Endodermal cell (in vitro differentiated cells): ENCODE results near the gene IL17A. TPM values are rescaled to one million over a fixed set of nuclear protein-coding genes. Genes with fewer than 3 reads are reported as not detected.

Source experiments
- DNase-seq: peaks from one replicate; pipeline ENCODE4 v3.0.0-alpha.2; 2017
- H3K27ac ChIP-seq: 2 replicates; pipeline ENCODE4 v1.5.1; 2013; ENCODE audit warnings: mild to moderate bottlenecking, low read depth, low read length, moderate library complexity
- H3K27me3 ChIP-seq: 2 replicates; pipeline ENCODE4 v1.6.1; 2013; ENCODE audit warnings: mild to moderate bottlenecking, low read length, moderate library complexity; ENCODE audit not compliant: insufficient read depth, control insufficient read depth, poor library complexity, severe bottlenecking
- H3K36me3 ChIP-seq: 2 replicates; pipeline ENCODE4 v1.7.0; 2013; ENCODE audit warnings: mild to moderate bottlenecking, low read length, moderate library complexity; ENCODE audit not compliant: control insufficient read depth, insufficient read depth
- H3K4me1 ChIP-seq: one replicate; pipeline ENCODE4 v1.7.0; 2013; ENCODE audit warnings: low read length; ENCODE audit not compliant: control insufficient read depth, insufficient read depth
- H3K4me3 ChIP-seq: 2 replicates; pipeline ENCODE4 v1.5.1; 2013; ENCODE audit warnings: mild to moderate bottlenecking, low read length, moderate library complexity
- H3K9ac ChIP-seq: 2 replicates; pipeline ENCODE4 v1.6.1; 2013; ENCODE audit warnings: mild to moderate bottlenecking, low read length, moderate library complexity; ENCODE audit not compliant: poor library complexity, severe bottlenecking; ENCODE audit errors: extremely low read depth
- H3K9me3 ChIP-seq: 2 replicates; pipeline ENCODE4 v1.6.1; 2013; ENCODE audit warnings: mild to moderate bottlenecking, low read length, moderate library complexity; ENCODE audit not compliant: control insufficient read depth
- H3K27ac Mint-ChIP-seq: 2 replicates; pipeline ENCODE4 v1.8.0; 2020; ENCODE audit warnings: mixed read lengths
- H3K27me3 Mint-ChIP-seq: 2 replicates; pipeline ENCODE4 v1.8.0; 2021; ENCODE audit warnings: mild to moderate bottlenecking, mixed read lengths; ENCODE audit not compliant: insufficient read depth
- H3K36me3 Mint-ChIP-seq: 2 replicates; pipeline ENCODE4 v1.8.0; 2020; ENCODE audit warnings: low read depth, mixed read lengths
- H3K4me1 Mint-ChIP-seq: 2 replicates; pipeline ENCODE4 v1.8.0; 2020; ENCODE audit warnings: mixed read lengths
- H3K4me3 Mint-ChIP-seq: 2 replicates; pipeline ENCODE4 v1.8.0; 2020; ENCODE audit warnings: mild to moderate bottlenecking, moderate library complexity, mixed read lengths
- H3K9me3 Mint-ChIP-seq: 2 replicates; pipeline ENCODE4 v1.8.0; 2020; ENCODE audit warnings: mild to moderate bottlenecking, mixed read lengths
- WGBS, 2 experiments: methylation state at CpG; one replicate each; pipeline versions ENCODE4 v1.1.5 to v1.1.7; 2013; ENCODE audit warnings: missing lambda C conversion rate in 2 of 2, mixed read lengths in 1 of 2; ENCODE audit not compliant: insufficient coverage in 1 of 2, insufficient read length in 1 of 2; 5-methylcytosine and 5-hydroxymethylcytosine counted together
- total RNA-seq, 2 donors: library from RNA; stranded (reverse); fragmentation: NEBNext Ultra II Directional in 1 of 2; extraction: Animal tissue kit (Norgen Biotek cat#: 25700) in 1 of 2; gene quantifications; 2 replicates in 1 of 2; 3 replicates in 1 of 2; pipeline ENCODE4 v1.2.1, GENCODE V29; 2021
- TF ChIP-seq, protein P1 (sequence below): fragments of 200-600 bp; sonication (generic); conservative IDR thresholded peaks from 2 replicates; pipeline ENCODE4 v1.5.0; 2021; ENCODE audit warnings: antibody characterized with exemption, mild to moderate bottlenecking

Gene IL17A
- total RNA-seq, 2 donors from 2014 or later, result not detected

DNA sequence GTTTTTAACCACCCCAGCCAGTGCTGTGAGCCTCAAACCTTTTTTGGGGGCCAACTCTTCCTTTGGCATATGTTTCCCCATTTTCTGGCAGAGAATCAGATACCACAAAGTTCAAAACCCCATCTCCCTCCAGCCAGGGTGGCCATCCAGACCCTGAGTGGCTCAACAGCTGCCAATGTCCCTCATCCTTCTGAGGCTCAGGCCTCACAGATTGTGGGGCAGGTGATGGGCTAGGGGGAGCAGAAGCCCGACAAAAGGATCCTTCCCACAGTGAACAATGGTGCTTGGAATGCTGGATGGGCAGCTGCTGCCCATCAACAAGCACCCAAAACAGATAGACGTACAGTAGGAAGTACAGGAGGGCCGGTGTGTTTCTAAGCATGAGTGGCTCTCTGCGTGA is 42.6 kb upstream of the IL17A start:
- Histone ChIP-seq H3K4me1 (no peaks in the 10 kb centered on the region), H3K9me3 (no peaks in the 10 kb centered on the region), H3K4me3 (no peak overlapping the region), H3K9ac (no peak overlapping the region), H3K36me3 (no peaks in the 10 kb centered on the region), H3K27ac (no peak overlapping the region), H3K27me3 (no peaks in the 10 kb centered on the region)
- H3K9me3 Mint-ChIP-seq, result no peaks in the 10 kb centered on the region
- no peak overlapping the region for H3K27ac Mint-ChIP-seq
- H3K27me3 Mint-ChIP-seq, result peaks cover 7% of the 10 kb centered on the region
- H3K36me3 Mint-ChIP-seq, result no peaks in the 10 kb centered on the region
- no peak for DNase-seq
- no peaks in the 10 kb centered on the region for H3K4me1 Mint-ChIP-seq
- H3K4me3 Mint-ChIP-seq, result no peak overlapping the region
- TF ChIP-seq, protein P1, sequence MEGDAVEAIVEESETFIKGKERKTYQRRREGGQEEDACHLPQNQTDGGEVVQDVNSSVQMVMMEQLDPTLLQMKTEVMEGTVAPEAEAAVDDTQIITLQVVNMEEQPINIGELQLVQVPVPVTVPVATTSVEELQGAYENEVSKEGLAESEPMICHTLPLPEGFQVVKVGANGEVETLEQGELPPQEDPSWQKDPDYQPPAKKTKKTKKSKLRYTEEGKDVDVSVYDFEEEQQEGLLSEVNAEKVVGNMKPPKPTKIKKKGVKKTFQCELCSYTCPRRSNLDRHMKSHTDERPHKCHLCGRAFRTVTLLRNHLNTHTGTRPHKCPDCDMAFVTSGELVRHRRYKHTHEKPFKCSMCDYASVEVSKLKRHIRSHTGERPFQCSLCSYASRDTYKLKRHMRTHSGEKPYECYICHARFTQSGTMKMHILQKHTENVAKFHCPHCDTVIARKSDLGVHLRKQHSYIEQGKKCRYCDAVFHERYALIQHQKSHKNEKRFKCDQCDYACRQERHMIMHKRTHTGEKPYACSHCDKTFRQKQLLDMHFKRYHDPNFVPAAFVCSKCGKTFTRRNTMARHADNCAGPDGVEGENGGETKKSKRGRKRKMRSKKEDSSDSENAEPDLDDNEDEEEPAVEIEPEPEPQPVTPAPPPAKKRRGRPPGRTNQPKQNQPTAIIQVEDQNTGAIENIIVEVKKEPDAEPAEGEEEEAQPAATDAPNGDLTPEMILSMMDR, result no peak
- 80 to 98% methylated on average over 1 to 4 of the region's 4 CpGs for WGBS, 2 experiments

DNA sequence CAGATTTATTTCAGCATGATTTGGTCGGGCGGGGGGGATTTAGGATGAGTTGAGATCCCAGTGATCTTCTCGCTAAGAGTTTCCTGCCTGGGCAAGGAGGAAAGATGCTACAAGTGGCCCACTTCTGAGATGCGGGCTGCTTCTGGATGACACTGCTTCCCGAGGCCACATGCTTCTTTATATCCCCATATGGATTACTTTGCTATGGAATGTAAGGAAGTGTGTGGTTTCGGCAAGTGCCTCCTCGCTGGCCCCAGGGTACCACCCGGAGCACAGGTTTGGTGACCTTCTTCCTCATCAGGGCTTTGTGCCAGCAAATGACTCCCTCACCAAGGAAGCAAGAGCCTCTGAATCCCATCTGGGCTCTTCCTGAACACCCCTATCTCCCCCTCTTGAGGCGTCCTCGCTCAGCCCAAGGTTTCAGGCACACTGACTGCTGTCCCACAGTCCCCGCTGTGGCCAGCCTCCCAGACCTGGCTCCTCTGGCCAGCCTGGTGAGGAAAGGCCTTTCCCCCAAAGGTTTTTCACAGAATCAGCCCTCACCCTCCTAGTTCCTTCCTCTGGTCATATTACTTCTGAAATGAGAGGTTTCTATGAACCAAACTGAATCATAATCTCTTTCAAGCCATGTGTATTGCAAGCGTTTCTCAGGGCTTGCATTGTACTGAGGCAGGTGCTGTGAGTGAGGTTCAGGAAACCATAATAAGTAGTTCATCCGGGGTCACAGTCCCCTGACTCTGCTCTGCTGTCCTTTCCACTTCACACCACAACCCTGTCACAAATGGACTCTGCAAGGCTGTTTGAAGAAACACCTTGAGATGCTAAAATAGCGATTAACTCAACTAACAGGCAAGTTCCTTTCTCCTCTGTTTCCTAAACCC is 41.7 kb upstream of the IL17A start:
- no peaks in the 10 kb centered on the region for H3K4me1 ChIP-seq
- no peak overlapping the region for H3K27ac Mint-ChIP-seq
- TF ChIP-seq, protein P1, result no peak
- no peaks in the 10 kb centered on the region for H3K4me1 Mint-ChIP-seq
- no peaks in the 10 kb centered on the region for H3K27me3 ChIP-seq
- no peaks in the 10 kb centered on the region for H3K9me3 ChIP-seq
- no peaks in the 10 kb centered on the region for H3K36me3 ChIP-seq
- H3K27me3 Mint-ChIP-seq, result peaks cover 7% of the 10 kb centered on the region
- WGBS, 2 experiments, result 91 to 94% methylated on average over 4 to 14 of the region's 14 CpGs
- H3K27ac ChIP-seq, result no peak overlapping the region
- no peaks in the 10 kb centered on the region for H3K36me3 Mint-ChIP-seq
- H3K9me3 Mint-ChIP-seq, result no peaks in the 10 kb centered on the region
- H3K4me3 Mint-ChIP-seq, result no peak overlapping the region
- H3K9ac ChIP-seq, result no peak overlapping the region
- DNase-seq, result no peak
- H3K4me3 ChIP-seq, result no peak overlapping the region

DNA sequence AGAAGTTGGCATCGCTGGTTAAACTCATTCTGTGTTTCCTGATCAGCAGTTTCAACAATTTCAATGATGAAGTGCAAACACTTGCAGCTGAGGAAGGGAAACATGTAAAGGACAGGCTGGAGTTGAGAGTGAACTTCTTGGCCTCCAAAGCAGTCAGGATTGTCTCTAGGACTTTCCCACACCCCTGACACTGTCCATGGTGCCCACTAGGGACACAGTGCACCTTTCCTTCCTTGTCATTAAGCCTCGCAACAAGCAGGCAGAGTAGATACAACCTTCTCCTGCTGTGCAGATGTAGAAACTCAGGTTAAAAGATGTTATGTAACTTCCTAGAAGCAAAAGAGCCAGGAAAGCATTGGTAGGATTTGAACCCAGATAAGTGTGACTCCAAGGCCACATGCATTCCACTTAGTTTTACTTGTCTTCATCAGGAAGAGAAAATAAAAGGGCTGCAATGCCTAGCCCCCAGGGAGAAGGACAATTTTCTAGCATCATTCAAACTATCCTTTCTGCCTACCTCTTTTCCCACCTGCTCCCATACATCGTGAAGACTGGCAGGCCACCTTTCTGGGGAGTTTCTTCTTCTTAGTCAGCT is 39.2 kb upstream of the IL17A start:
- Mint-ChIP-seq H3K27ac (no peak overlapping the region), H3K36me3 (no peaks in the 10 kb centered on the region), H3K4me1 (peaks cover 5% of the 10 kb centered on the region), H3K27me3 (peaks cover 7% of the 10 kb centered on the region), H3K9me3 (no peaks in the 10 kb centered on the region), H3K4me3 (no peak overlapping the region)
- no peak for DNase-seq
- H3K9me3 ChIP-seq, result no peaks in the 10 kb centered on the region
- H3K4me3 ChIP-seq, result no peak overlapping the region
- no peaks in the 10 kb centered on the region for H3K27me3 ChIP-seq
- H3K4me1 ChIP-seq, result no peaks in the 10 kb centered on the region
- WGBS, 2 experiments, result 89 to 94% methylated on average over 2 to 3 of the region's 3 CpGs
- no peak overlapping the region for H3K27ac ChIP-seq
- no peaks in the 10 kb centered on the region for H3K36me3 ChIP-seq
- TF ChIP-seq, protein P1, result peak; percentile 26
- H3K9ac ChIP-seq, result no peak overlapping the region
